HepG2 (cell line): Measurements from ENCODE around the gene SOX9. TPM values are rescaled to one million over a fixed set of nuclear protein-coding genes. Genes with fewer than 3 reads are reported as not detected.

Experiments
- ARNT ChIP-seq: fragments of 450-650 bp; IDR thresholded peaks from 2 replicates; pipeline ENCODE4 v1.6.1; 2017
- BRF2 ChIP-seq: sonication (generic); formaldehyde crosslinking; IDR thresholded peaks from 2 replicates; pipeline ENCODE4 v1.8.1; 2022; ENCODE audit warnings: mild to moderate bottlenecking, missing genetic modification reagents
- DR1 ChIP-seq: sonication (generic); formaldehyde crosslinking; IDR thresholded peaks from 2 replicates; pipeline ENCODE4 v1.8.0; 2021; ENCODE audit warnings: mild to moderate bottlenecking, missing genetic modification reagents, inconsistent platforms
- GATAD1 ChIP-seq: IDR thresholded peaks from 2 replicates; pipeline ENCODE4 v1.6.1; 2016; ENCODE audit warnings: missing genetic modification reagents, missing compliant biosample characterization
- HDAC6 ChIP-seq: fragments of 200-600 bp; sonication (generic); IDR thresholded peaks from 2 replicates; pipeline ENCODE4 v1.7.0; 2017; ENCODE audit warnings: mild to moderate bottlenecking, antibody characterized with exemption, low read length, low read depth
- HOMEZ ChIP-seq: IDR thresholded peaks from 2 replicates; pipeline ENCODE4 v1.6.1; 2016; ENCODE audit warnings: low read depth
- KDM6A ChIP-seq: IDR thresholded peaks from 2 replicates; pipeline ENCODE4 v1.6.1; 2016; ENCODE audit warnings: low read depth
- MAX ChIP-seq: IDR thresholded peaks from 2 replicates; pipeline ENCODE4 v1.6.1; 2012; ENCODE audit warnings: inconsistent platforms
- MTA3 ChIP-seq: sonication (generic); formaldehyde crosslinking; IDR thresholded peaks from 2 replicates; pipeline ENCODE4 v1.4.0; 2020; ENCODE audit warnings: missing genetic modification reagents
- NAIF1 ChIP-seq: sonication (generic); formaldehyde crosslinking; IDR thresholded peaks from 2 replicates; pipeline ENCODE4 v1.5.0; 2020; ENCODE audit warnings: mild to moderate bottlenecking, missing genetic modification reagents, borderline replicate concordance
- SOX6 ChIP-seq, 2 experiments: fragments of 450-650 bp in 1 of 2; sonication (generic) in 1 of 2; formaldehyde crosslinking in 1 of 2; IDR thresholded peaks; 2 replicates each; pipeline versions ENCODE4 v1.4.0 to v1.6.1; 2017 to 2020; ENCODE audit warnings: antibody characterized with exemption in 1 of 2, mild to moderate bottlenecking in 1 of 2, missing genetic modification reagents in 1 of 2
- XRCC5 ChIP-seq: fragments of 200-400 bp; formaldehyde crosslinking; optimal IDR thresholded peaks from 2 replicates; pipeline ENCODE3; 2017; ENCODE audit warnings: mild to moderate bottlenecking, low read length
- ZBTB25 ChIP-seq: IDR thresholded peaks from 2 replicates; pipeline ENCODE4 v1.6.1; 2018; ENCODE audit warnings: missing genetic modification reagents
- ZBTB26 ChIP-seq: IDR thresholded peaks from 2 replicates; pipeline ENCODE4 v1.6.1; 2016; ENCODE audit warnings: missing compliant biosample characterization, missing genetic modification reagents, borderline replicate concordance
- ZKSCAN5 ChIP-seq: sonication (generic); formaldehyde crosslinking; IDR thresholded peaks from 2 replicates; pipeline ENCODE4 v1.5.1; 2020; ENCODE audit warnings: mild to moderate bottlenecking, missing genetic modification reagents
- ZNF282 ChIP-seq: fragments of 450-650 bp; IDR thresholded peaks from 2 replicates; pipeline ENCODE4 v1.6.1; 2018; ENCODE audit not compliant: partially characterized antibody
- ZNF572 ChIP-seq: sonication (generic); formaldehyde crosslinking; IDR thresholded peaks from 2 replicates; pipeline ENCODE4 v1.5.1; 2020; ENCODE audit warnings: mild to moderate bottlenecking, missing genetic modification reagents
- ZSCAN20 ChIP-seq: sonication (generic); formaldehyde crosslinking; IDR thresholded peaks from 2 replicates; pipeline ENCODE4 v1.4.0; 2020; ENCODE audit warnings: missing genetic modification reagents, mild to moderate bottlenecking, borderline replicate concordance
- polyA plus RNA-seq, 8 experiments: library from polyadenylated mRNA; depleted of rRNA in 3 of 8; stranded (reverse) in 7 of 8; unstranded in 1 of 8; fragments of >200 nt; fragmentation: Illumina TruSeq in 4 of 8; extraction: Trizol in 4 of 8; gene quantifications; 2 replicates each; pipeline versions ENCODE4 v1.2.1 to v1.2.3, GENCODE V29; 2011 to 2016; ENCODE audit warnings: low read depth in 4 of 8, missing spikeins in 1 of 8, mixed read lengths in 1 of 8; ENCODE audit not compliant: insufficient read depth in 1 of 8
- total RNA-seq, 5 experiments: library from RNA; depleted of rRNA; stranded (reverse); fragments of >200 nt; fragmentation: Illumina TruSeq; extraction: Trizol; gene quantifications; 2 replicates each; pipeline ENCODE4 v1.2.3, GENCODE V29; 2016; ENCODE audit warnings: low read depth in 1 of 5
- TF ChIP-seq, protein P1 (sequence below): sonication (generic); formaldehyde crosslinking; IDR thresholded peaks from 2 replicates; pipeline ENCODE4 v1.5.1; 2020; ENCODE audit warnings: missing genetic modification reagents, mild to moderate bottlenecking, borderline replicate concordance
- TF ChIP-seq, protein P2 (sequence below): sonication (generic); formaldehyde crosslinking; IDR thresholded peaks from 2 replicates; pipeline ENCODE4 v1.4.0; 2020; ENCODE audit warnings: missing genetic modification reagents, borderline replicate concordance

SOX9 gene
- total and polyA plus RNA-seq, 2 of the 13 experiments (the other 11 are each of a cell fraction or from before 2014, with no cell fraction given), result 16.1 to 27.6 TPM

DNA sequence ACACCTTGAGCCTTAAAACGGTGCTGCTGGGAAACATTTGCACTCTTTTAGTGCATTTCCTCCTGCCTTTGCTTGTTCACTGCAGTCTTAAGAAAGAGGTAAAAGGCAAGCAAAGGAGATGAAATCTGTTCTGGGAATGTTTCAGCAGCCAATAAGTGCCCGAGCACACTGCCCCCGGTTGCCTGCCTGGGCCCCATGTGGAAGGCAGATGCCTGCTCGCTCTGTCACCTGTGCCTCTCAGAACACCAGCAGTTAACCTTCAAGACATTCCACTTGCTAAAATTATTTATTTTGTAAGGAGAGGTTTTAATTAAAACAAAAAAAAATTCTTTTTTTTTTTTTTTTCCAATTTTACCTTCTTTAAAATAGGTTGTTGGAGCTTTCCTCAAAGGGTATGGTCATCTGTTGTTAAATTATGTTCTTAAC, 4.4 kb downstream of the SOX9 start (continued):
- TF ChIP-seq ZBTB26 (no peak), ARNT (no peak), SOX6 (IDR thresholded peaks at IDR 0.05) (no peak), SOX6 (CRISPR knock-in tag; IDR thresholded peaks at IDR 0.05) (peak; percentile 11; the same call in 1 of the 2 replicates), ZKSCAN5 (CRISPR knock-in tag) (no peak), GATAD1 (CRISPR knock-in tag) (no peak), BRF2 (CRISPR knock-in tag) (no peak), NAIF1 (no peak), XRCC5 (no peak), ZSCAN20 (CRISPR knock-in tag) (no peak), MAX (peak; percentile 51), ZBTB25 (CRISPR knock-in tag) (no peak), DR1 (CRISPR knock-in tag) (no peak), ZNF282 (no peak), KDM6A (no peak), HOMEZ (0 out of 2 replicates have a peak, but pooled peaks have one; percentile 16), MTA3 (CRISPR knock-in tag) (no peak), HDAC6 (no peak), ZNF572 (no peak)
- TF ChIP-seq, protein P1, sequence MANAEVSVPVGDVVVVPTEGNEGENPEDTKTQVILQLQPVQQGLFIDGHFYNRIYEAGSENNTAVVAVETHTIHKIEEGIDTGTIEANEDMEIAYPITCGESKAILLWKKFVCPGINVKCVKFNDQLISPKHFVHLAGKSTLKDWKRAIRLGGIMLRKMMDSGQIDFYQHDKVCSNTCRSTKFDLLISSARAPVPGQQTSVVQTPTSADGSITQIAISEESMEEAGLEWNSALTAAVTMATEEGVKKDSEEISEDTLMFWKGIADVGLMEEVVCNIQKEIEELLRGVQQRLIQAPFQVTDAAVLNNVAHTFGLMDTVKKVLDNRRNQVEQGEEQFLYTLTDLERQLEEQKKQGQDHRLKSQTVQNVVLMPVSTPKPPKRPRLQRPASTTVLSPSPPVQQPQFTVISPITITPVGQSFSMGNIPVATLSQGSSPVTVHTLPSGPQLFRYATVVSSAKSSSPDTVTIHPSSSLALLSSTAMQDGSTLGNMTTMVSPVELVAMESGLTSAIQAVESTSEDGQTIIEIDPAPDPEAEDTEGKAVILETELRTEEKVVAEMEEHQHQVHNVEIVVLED (CRISPR knock-in tag), result no peak
- TF ChIP-seq, protein P2, sequence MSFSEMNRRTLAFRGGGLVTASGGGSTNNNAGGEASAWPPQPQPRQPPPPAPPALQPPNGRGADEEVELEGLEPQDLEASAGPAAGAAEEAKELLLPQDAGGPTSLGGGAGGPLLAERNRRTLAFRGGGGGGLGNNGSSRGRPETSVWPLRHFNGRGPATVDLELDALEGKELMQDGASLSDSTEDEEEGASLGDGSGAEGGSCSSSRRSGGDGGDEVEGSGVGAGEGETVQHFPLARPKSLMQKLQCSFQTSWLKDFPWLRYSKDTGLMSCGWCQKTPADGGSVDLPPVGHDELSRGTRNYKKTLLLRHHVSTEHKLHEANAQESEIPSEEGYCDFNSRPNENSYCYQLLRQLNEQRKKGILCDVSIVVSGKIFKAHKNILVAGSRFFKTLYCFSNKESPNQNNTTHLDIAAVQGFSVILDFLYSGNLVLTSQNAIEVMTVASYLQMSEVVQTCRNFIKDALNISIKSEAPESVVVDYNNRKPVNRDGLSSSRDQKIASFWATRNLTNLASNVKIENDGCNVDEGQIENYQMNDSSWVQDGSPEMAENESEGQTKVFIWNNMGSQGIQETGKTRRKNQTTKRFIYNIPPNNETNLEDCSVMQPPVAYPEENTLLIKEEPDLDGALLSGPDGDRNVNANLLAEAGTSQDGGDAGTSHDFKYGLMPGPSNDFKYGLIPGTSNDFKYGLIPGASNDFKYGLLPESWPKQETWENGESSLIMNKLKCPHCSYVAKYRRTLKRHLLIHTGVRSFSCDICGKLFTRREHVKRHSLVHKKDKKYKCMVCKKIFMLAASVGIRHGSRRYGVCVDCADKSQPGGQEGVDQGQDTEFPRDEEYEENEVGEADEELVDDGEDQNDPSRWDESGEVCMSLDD, result no peak
